Measurements from ENCODE around the gene GPHN.

The GPHN gene

DNA sequence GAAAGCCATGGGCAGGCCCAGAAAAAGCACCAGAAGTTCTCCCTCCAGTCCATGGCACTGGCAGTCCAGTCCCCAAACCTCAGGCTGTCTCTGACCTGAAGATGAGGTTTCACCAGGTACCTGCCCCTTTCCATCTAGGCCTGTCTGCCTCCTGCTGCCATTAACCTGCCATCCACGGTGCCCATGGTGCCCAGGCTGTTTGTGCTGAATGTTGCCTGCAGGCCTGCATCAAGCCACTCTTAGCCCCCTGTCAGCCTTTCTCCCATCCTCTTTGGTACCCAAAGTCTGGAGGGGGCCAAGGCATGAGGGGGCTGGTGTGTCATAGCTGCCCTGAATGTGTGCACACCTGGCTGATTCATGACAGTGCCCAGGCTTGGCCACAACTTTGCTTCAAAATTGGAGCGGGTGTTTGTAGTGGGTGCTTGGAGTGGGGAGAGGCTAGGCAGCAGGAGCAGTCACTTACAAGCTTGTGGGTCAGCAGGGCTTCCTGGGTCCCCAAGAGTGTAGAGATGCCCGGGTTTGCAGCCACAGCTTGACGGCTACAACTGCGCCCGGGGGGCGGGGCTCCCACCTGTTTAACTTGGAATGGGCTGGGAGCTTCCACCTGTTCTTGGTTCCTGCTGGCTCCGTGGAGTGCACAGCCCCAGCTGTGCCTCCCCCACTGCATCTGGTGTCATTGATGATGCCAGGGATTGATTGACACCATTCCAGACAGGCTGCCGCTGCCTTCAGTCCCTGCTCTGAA lies 88.5 kb downstream of the GPHN start:
- DNase-seq (ENCODE audit: low spot score) (no peak), FAIRE-seq (peak; percentile 94)

DNA sequence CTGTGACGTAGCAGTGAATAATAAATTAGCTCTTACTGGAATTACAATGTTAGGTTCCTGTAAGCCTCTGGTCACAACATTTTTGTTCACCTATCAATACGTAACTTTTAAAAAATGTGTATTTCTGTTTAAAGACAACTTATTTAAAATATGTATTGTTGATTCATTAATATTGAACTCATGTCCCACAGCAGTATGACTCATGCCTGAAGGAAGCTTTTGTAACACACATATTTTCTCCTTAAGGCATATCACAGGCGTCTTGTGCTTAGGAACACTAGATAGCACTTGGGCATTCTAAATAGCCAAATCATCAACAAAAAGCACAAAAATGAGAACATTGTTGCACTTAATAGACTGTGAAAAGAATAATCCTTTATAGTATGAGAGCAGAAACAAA lies 92.5 kb downstream of the GPHN start:
- FAIRE-seq, result peak; percentile 86

DNA sequence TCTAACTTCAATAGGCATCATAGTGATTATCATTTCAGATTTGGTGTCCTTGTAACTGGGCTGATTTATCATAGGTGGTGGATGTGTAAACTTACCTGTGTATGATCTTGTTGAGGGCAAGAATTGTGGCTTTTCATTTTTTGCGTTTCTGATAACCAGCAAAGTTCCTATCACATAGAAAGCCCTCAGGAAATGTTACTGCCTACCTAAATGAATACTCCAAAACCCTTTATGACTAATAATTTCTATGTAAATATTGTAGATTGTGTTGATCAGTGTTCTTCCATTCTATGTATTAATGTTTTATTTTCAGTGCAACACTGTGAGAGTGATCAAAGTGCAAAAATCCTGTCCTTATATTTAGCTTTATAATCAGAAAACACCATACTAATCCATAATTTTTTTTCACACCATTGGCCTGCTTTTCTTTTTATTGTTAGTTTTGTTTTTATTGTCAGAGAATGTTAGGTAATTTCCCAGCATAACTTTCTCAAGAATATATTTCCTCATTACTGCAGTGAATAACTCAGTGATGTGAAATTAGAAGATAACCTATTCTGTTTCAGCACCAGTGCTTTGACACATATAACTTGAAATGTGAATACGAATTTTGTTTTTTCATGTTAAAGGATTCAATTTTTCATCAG lies 94.1 kb downstream of the GPHN start:
- FAIRE-seq (no peak), DNase-seq (ENCODE audit: low spot score) (no peak)

More for the DNA sequence above, 92.5 kb downstream of the GPHN start:
- no peak for DNase-seq (ENCODE audit: low spot score)

DNA sequence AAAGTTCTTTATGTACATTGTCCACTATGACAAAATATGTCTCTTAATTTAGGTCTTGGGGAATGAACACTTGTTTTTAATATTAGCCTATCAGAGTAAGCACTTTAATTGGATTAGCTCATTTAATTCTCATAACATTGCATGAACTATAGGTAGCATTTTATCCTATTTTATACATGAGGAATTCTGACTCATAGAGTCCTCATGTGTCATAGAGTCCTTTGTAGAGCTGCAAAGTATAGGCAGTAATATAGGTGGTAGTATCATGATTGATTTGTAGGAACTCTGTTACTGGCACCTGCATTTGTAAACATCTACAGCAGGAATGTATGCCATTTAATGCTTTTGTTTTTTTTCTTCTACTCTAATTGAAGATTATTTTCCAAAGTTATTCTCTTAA lies 96.0 kb downstream of the GPHN start:
- FAIRE-seq, result no peak
- DNase-seq (ENCODE audit: low spot score), result no peak

DNA sequence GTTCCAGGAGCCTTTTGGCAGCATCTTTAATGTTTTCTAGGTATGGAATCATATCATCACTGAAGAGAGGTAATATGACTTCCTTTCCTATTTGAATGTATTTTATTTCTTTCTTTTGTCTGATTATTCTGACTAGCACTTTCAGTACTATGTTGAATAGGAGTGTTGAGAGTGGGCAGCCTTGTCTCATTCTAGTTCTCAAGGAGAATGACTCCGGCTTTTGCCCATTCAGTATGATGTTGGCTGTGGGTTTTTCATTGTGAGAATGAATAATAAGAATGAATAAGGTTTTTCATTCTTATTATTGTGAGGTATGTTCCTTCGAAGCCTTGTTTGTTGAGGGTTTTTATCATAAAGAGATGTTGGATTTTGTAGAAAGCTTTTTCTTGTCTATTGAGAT lies 98.9 kb downstream of the GPHN start:
- FAIRE-seq (no peak), DNase-seq (ENCODE audit: low spot score) (no peak)

DNA sequence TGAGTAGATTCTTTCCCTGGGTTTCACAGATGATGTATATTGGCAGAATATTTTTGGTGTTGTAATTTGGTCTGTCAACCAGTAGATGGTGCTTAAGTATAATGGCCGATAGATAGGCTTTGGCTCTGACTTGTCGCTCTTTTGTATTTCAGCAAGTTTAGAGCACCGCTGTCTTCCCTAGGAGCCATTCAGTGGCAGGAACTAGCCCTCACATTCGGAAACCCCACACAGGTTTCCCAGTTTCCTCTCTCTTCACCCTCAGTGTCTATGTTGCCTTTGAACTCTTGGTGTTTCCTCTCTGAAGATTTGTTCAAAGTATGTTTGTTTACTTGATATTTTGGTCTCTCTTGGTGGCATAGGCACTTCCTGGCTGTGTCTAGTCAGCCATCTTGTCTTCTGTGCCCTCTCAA lies 102.2 kb downstream of the GPHN start:
- FAIRE-seq (peak; percentile 72), DNase-seq (ENCODE audit: low spot score) (peak; percentile 32)

DNA sequence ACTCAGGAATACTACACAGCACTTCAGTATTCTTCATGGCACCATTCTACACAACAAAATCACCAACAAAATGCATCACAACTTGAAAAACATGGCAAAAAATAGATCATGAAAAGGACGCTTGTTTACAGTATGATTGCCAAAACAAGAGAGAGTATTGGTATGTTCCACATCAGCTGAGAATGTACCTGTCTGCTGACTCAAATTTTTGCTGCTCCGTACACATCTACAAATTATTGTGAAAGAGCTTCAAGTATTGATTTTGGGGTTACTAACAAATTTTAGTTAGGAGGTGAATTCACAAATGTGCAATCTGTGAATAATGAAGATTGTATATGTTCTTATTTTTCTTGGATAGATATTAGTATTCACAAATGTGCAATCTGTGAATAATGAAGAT lies 105.4 kb downstream of the GPHN start:
- peak; percentile 89 for FAIRE-seq
- DNase-seq (ENCODE audit: low spot score), result no peak

DNA sequence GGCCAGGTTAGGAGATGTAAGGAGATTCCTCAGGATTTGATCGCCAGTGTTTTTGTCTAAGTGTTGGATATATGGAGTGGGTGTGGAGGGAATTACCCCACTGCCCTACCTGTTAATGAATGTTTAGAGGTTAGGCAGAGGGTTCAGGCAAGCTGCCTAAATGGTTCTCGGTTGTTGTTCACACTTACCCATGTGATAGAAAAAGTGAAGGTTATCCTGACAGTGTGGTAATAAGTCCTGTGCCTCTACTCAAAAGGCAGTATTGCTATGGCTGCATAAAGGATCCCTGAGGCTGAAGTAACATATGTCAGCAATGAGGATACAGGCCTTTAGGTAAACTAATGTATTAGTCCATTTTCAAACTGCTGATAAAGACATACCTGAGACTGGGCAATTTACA lies 112.0 kb downstream of the GPHN start:
- DNase-seq (ENCODE audit: low spot score), result no peak
- no peak for FAIRE-seq

DNA sequence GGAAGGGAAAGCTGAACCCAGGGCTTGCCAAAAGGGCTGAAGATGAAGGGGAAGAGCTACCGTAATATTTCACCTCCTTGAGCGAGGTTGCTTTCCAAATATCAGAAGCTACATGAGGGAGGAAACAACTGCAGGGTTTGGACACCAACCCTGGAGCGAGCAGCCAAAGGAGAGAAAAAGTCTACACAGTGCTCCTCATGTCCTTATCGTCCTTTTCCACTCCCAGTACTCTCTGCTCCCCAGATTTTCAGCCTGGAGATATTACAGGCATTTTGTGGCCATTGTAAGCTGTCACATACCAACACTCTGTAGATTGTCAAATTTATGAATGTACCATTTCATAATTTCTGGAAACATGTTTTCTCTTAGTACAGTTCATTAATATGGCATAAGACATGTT lies 115.9 kb downstream of the GPHN start:
- DNase-seq (ENCODE audit: low spot score) (no peak), FAIRE-seq (peak; percentile 62)

DNA sequence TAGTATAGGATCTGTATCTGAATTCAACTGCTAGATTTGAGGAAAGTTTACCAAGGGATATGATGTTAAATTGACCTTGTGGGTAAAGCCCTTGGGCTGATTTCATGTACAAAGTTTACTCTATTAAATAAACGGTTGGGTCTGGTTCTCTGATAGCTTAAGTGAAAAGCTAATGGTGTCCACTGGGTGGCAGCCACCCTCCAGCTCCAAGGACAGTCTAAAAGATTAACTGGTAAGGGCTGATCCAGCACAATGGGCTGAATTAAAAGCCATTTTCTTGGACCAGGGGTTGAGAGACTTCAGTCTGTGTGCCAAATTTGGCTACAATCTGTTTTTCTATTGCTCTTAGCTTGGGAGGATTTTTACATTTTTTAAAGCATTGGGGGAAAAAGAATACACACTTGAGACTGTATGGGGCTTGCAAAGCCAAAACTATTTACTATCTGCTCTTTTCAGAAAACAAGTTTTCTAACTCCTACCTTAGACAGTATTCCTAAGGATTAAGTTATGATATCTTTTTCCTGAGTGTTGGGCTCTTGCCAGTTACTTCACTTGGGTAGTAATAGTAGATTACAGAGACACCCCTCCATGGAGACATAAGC lies 116.5 kb downstream of the GPHN start:
- no peak for FAIRE-seq
- peak; percentile 79 for DNase-seq (ENCODE audit: low spot score)

DNA sequence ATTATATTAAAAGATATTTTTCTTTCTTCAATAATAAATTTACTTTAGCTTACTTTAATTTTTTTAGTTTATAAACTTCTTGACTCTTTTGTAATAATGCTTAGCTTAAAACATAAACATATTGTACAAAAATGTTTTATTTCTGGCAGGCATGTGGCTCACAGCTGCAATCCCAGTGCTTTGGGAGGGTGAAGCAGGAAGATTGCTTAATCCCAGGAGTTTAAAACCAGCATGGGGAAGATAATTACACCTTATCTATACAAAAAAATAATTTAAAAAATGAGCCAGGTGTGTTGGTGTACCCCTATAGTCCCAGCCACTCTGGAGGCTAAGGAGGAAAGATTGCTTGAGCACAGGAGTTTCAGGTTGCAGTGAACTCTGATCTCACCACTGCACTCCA lies 120.7 kb downstream of the GPHN start:
- DNase-seq (ENCODE audit: low spot score) (no peak), FAIRE-seq (no peak)

DNA sequence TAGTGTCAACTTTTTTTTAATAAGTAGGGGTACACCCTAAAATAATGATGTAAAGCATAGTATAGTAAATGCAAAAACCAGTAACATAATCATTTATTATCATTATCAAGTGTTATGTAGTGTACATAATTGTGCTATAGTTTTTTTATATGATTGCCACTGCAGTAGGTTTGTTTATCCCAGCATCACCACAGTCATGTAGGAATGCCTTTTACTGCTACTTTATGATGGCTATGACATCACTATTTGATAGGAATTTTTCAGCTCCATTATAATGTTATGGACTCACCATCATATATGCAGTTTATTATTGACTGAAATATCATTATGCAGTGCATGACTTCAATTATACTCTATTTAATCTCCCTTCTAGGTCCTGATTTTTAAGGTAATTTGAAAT lies 121.6 kb downstream of the GPHN start:
- no peak for FAIRE-seq
- DNase-seq (ENCODE audit: low spot score), result no peak

DNA sequence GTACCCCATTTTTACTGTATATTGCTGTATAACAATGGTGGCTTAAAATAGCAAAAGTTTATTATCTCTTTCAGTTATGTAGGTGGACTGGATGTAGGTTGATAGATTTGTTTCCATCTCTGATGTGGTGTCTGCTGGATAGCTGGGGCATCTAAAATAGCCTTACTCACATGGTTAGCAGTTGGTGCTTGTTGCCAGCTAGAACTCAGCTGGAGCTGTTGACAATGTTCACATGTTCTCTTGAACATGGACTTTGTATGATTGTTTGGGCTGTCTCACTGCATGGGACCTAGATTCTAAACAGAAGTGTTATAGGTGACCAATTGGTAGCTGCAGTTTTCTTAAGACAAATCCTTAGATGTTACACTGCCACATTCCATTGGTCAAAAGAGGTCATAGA lies 126.9 kb downstream of the GPHN start:
- peak; percentile 94 for FAIRE-seq
- no peak for DNase-seq (ENCODE audit: low spot score)

DNA sequence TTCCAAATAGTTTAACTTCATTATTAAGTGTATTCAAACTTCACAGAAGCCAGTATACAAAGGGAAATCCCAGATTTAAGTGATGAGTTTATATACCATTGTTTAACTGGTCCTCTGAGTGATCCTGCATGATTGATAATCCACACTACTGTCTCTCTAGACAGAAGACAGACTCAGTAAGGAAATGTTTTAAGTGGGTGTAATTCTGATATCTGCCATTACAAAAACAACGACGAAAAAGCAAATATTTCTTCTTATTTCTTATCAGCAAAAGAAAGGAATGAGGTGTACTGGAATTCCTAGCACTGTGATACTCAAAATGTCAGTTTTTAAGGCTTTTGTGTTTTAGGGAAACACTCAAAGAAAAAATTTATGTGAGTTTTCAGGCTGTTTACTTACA lies 127.5 kb downstream of the GPHN start:
- DNase-seq (ENCODE audit: low spot score) (no peak), FAIRE-seq (no peak)

DNA sequence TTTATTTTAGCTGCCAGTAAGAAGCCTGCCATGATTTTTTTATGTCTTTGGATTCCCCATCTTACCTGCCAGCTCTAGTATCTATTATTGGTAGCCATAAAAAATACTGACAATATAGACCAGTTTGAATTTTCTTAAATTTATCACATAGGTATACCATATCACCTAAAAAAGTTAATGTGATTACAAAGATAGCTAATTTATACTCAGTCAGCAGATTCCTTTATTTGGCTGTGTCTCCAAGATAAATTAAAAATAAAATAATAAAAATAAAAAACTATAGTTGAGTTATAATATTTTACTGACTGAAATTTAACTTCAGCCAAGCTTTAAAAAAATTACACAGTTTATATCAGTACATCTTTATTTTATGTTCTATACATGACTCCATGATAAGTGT lies 128.3 kb downstream of the GPHN start:
- DNase-seq (ENCODE audit: low spot score), result no peak
- FAIRE-seq, result no peak

DNA sequence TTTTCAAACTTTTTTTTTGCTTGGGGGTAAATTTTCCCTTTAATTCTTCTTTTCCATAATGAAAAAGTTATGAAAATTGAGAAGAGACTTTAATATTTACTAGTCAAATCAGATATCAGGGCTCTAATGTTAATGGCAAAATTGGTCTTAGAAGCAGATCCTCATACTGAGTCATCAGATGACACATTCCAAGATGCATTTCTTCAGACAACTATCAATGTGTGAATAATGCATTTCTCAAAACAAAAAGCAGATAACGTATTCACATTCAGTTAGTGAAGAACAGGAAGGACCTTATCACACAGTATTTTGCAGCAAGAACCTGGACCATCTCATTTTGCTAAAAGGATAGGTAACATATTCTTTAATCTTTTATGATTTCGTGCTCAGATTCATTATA lies 130.7 kb downstream of the GPHN start:
- DNase-seq (ENCODE audit: low spot score), result peak; percentile 26
- FAIRE-seq, result peak; percentile 74

DNA sequence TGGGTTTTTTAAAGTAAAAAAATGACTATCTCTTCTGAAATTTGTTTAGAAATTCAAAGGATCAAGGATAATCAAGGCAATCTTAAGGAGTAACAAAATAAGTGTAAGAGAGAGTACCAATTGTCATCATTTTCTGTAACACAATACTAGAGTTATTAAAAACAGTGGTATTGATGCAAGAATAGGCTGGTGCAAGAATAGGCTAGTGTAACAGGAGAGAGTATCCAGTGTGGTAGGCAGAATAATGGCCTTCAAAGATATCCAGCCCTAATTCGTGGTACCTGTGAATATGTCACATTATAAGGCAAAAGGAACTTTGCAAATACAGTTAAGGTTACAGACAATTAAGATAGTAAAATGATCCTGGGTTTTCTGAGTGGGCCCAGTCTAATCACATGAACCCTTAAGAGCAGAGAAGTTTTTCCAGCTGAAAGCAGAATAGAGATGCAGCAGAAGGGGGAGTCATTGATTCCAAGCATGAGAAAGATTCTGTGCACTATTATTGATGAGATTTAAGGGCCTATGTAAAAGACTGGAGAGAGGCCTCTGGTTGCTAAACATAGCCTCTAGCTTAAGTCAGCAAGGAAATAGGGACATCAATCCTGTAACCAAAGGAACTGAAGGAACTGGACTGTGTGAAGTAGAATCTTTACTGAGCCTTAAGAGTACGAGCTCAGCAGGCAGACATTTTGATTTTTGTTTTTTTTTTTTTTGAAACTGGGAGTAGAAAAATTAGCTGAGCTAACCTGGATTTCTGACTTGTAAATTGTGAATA lies 134.1 kb downstream of the GPHN start:
- DNase-seq (ENCODE audit: low spot score) (no peak), FAIRE-seq (peak; percentile 92)

DNA sequence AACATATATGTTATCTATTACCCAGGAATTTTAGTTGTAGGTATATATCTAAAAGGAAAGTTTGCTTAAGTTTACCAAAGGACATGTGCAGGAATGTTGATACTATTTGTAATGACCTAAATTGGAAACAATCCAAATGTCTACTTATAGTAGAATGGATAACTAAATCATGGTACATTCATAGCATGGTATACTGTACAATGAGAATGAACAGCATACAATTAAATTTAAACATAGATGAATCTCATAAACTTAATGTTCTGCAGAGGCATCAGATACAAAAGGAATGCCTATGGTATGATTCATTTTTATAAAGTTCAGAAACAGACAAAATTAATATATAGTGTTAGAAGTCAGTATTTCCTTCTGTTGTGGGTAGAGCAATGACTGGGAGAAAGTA lies 135.4 kb downstream of the GPHN start:
- FAIRE-seq, result no peak

DNA sequence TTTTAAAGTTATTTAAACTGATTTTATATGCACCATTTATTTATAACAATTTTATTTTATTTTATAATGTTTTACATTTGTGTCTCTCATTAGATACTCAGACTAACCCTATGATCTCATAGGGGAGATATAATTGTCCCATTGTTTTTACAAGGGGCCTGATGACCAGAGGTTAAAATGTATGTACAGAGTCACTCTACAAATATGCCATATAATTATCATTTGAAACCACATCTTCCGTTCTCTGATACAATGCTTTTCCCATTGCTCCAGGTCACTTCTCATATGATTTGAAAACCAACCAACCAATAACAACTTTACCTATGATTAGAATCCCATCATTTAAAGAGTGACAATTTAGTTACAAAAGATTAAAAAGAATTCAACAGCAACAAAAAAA lies 137.8 kb downstream of the GPHN start:
- FAIRE-seq (no peak), DNase-seq (ENCODE audit: low spot score) (peak; percentile 61)

More for the DNA sequence above, 135.4 kb downstream of the GPHN start:
- no peak for DNase-seq (ENCODE audit: low spot score)

DNA sequence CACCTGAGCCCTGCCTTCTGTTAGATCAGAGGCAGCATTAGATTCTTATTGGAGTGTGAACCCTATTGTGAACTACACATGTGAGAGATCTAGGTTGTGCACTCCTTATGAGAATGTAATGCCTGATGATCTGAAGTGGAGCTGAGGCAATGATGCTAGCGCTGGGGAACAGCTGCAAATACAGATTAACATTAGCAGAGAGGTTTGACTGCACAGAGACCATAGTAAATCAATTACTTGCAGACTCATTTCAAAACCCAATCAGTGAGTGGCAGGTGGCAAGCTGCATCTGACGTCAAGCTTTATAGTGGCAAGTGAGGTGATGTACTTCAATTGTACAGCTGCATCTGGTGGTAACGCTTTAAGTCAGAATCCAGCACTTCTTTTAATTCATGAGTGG lies 141.6 kb downstream of the GPHN start:
- DNase-seq (ENCODE audit: low spot score), result no peak

DNA sequence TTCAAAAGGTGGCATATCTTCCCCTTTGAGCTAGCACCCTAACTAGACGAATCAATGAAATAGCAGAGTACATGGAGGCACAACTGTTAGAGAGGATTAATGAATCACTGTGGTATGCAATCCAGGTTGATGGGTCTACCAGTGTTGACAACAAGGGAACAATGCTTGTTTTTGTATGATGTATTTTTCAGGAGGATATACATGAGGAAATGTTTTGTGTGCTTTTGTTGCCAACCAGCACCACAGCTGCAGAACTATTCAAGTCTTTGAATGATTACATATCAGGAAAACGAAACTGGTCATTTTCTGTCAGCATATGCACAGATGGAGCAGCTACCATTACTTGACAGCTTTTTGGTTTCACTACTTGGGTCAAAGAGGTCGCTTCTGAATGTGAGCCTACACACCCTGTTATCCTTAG lies 142.6 kb downstream of the GPHN start:
- FAIRE-seq (peak; percentile 94), DNase-seq (ENCODE audit: low spot score) (peak; percentile 32)

More for the DNA sequence above, 141.6 kb downstream of the GPHN start:
- FAIRE-seq, result no peak
